ENCODE measurements around the gene ZBTB7C.

Gene ZBTB7C

GRCh38 chr18:48122816-48123215 lies 286.4 kb downstream of the ZBTB7C start:
- DNase-seq (ENCODE audit: low read depth) = no peak
- no peak for TF ChIP-seq CTCF (IDR thresholded peaks at IDR 0.05; ENCODE audit: control insufficient read depth, extremely low read depth, insufficient read depth)
- H3K4me3 ChIP-seq (ENCODE audit: low read depth, low read length) = no peak overlapping the region

- DNase-seq (ENCODE audit: low read depth) = no peak
- H3K4me3 ChIP-seq (ENCODE audit: low read depth, low read length) = no peak overlapping the region
- TF ChIP-seq CTCF (IDR thresholded peaks at IDR 0.05; ENCODE audit: control insufficient read depth, extremely low read depth, insufficient read depth) = no peak
Measured at GRCh38 chr18:48122376-48122775, 286.8 kb downstream of the ZBTB7C start.

- no peak overlapping the region for H3K4me3 ChIP-seq (ENCODE audit: low read depth, low read length)
- no peak for DNase-seq (ENCODE audit: low read depth)
- no peak for TF ChIP-seq CTCF (IDR thresholded peaks at IDR 0.05; ENCODE audit: control insufficient read depth, extremely low read depth, insufficient read depth)
Measured at GRCh38 chr18:48121752-48122151, 287.4 kb downstream of the ZBTB7C start.

- H3K4me3 ChIP-seq (ENCODE audit: low read depth, low read length) = no peak overlapping the region
- no peak for DNase-seq (ENCODE audit: low read depth)
- no peak for TF ChIP-seq CTCF (IDR thresholded peaks at IDR 0.05; ENCODE audit: control insufficient read depth, extremely low read depth, insufficient read depth)
Measured at GRCh38 chr18:48119204-48119603, 290.0 kb downstream of the ZBTB7C start.

- no peak for TF ChIP-seq CTCF (IDR thresholded peaks at IDR 0.05; ENCODE audit: control insufficient read depth, extremely low read depth, insufficient read depth)
Measured at GRCh38 chr18:48116873-48117630, 292.1 kb downstream of the ZBTB7C start.

GRCh38 chr18:48116017-48116416 lies 293.2 kb downstream of the ZBTB7C start:
- TF ChIP-seq CTCF (IDR thresholded peaks at IDR 0.05; ENCODE audit: control insufficient read depth, extremely low read depth, insufficient read depth) = no peak
- DNase-seq (ENCODE audit: low read depth) = no peak
- no peak overlapping the region for H3K4me3 ChIP-seq (ENCODE audit: low read depth, low read length)

More at GRCh38 chr18:48116873-48117630, 292.1 kb downstream of the ZBTB7C start:
- no peak for DNase-seq (ENCODE audit: low read depth)
- no peak overlapping the region for H3K4me3 ChIP-seq (ENCODE audit: low read depth, low read length)

- H3K4me3 ChIP-seq (ENCODE audit: low read depth, low read length) = no peak overlapping the region
- TF ChIP-seq CTCF (IDR thresholded peaks at IDR 0.05; ENCODE audit: control insufficient read depth, extremely low read depth, insufficient read depth) = no peak
- no peak for DNase-seq (ENCODE audit: low read depth)
Measured at GRCh38 chr18:48113691-48114090, 295.5 kb downstream of the ZBTB7C start.

All from LNCaP clone FGC (cell line).